Liver (tissue), 9 donors: ENCODE measurements around the gene GLIS1. TPM values are rescaled to one million over a fixed set of nuclear protein-coding genes. Genes with fewer than 3 reads are reported as not detected.

ENCODE experiments used
- DNase-seq: peaks from one replicate; pipeline ENCODE4 v3.0.0-alpha.2; 2017; ENCODE audit warnings: low spot score
- H3K27ac ChIP-seq, 2 donors: one replicate each; pipeline ENCODE4 v1.7.0; 2013; ENCODE audit warnings: inconsistent platforms in 2 of 2, low read length in 2 of 2, control low read depth in 1 of 2, low read depth in 1 of 2, mild to moderate bottlenecking in 1 of 2
- H3K27me3 ChIP-seq, 4 donors: one replicate each; pipeline versions ENCODE4 v1.6.1 to v1.7.0; 2013; ENCODE audit warnings: low read length in 3 of 4, inconsistent platforms in 1 of 4, mild to moderate bottlenecking in 1 of 4, moderate library complexity in 1 of 4; ENCODE audit not compliant: control insufficient read depth in 4 of 4, insufficient read depth in 4 of 4
- H3K36me3 ChIP-seq, 4 donors: one replicate each; pipeline versions ENCODE4 v1.6.1 to v1.7.0; 2013; ENCODE audit warnings: low read length in 3 of 4, mild to moderate bottlenecking in 3 of 4, low read depth in 1 of 4, moderate library complexity in 1 of 4; ENCODE audit not compliant: control insufficient read depth in 4 of 4, insufficient read depth in 3 of 4
- H3K4me1 ChIP-seq, 4 donors: one replicate each; pipeline versions ENCODE4 v1.6.1 to v1.7.0; 2013; ENCODE audit warnings: low read length in 3 of 4, mild to moderate bottlenecking in 3 of 4, moderate library complexity in 1 of 4; ENCODE audit not compliant: control insufficient read depth in 4 of 4, insufficient read depth in 4 of 4
- H3K4me3 ChIP-seq, 3 donors: one replicate each; pipeline versions ENCODE4 v1.6.1 to v1.7.0; 2013; ENCODE audit warnings: low read length in 3 of 3, control low read depth in 1 of 3, low read depth in 1 of 3, mild to moderate bottlenecking in 1 of 3
- H3K9ac ChIP-seq, 2 donors: one replicate each; pipeline ENCODE4 v1.7.0; 2013; ENCODE audit warnings: low read length in 2 of 2, mild to moderate bottlenecking in 2 of 2, moderate library complexity in 2 of 2, control low read depth in 1 of 2, low read depth in 1 of 2
- H3K9me3 ChIP-seq, 4 donors: one replicate each; pipeline versions ENCODE4 v1.6.1 to v1.7.0; 2013; ENCODE audit warnings: low read length in 3 of 4; ENCODE audit not compliant: control insufficient read depth in 4 of 4
- ATF3 ChIP-seq: IDR thresholded peaks from 2 replicates; pipeline ENCODE4 v1.6.1; 2016; ENCODE audit warnings: antibody characterized with exemption
- EGR1 ChIP-seq, 2 donors: IDR thresholded peaks; 2 replicates each; pipeline ENCODE4 v1.6.1; 2016 to 2018; ENCODE audit warnings: antibody characterized with exemption in 2 of 2, low read depth in 2 of 2
- FOXA2 ChIP-seq: IDR thresholded peaks from 2 replicates; pipeline ENCODE4 v1.6.1; 2016; ENCODE audit warnings: antibody characterized with exemption
- RAD21 ChIP-seq, 2 donors: IDR thresholded peaks; 2 replicates each; pipeline ENCODE4 v1.6.1; 2016; ENCODE audit warnings: antibody characterized with exemption in 2 of 2, mild to moderate bottlenecking in 2 of 2
- RXRA ChIP-seq, 2 donors: IDR thresholded peaks; 2 replicates each; pipeline ENCODE4 v1.6.1; 2017 to 2018; ENCODE audit warnings: antibody characterized with exemption in 2 of 2, mild to moderate bottlenecking in 1 of 2
- TAF1 ChIP-seq: conservative IDR thresholded peaks from 2 replicates; pipeline ENCODE4 v1.6.1; 2016; ENCODE audit warnings: antibody characterized with exemption, mild to moderate bottlenecking
- YY1 ChIP-seq: IDR thresholded peaks from 2 replicates; pipeline ENCODE4 v1.6.1; 2016; ENCODE audit warnings: antibody characterized with exemption, mild to moderate bottlenecking
- ZBTB33 ChIP-seq: IDR thresholded peaks from 2 replicates; pipeline ENCODE4 v1.6.1; 2016; ENCODE audit warnings: antibody characterized with exemption
- WGBS: extraction: QIAGEN DNeasy Blood & Tissue Kit; methylation state at CpG from one replicate; pipeline ENCODE4 v1.1.7; 2013; 5-methylcytosine and 5-hydroxymethylcytosine counted together
- polyA plus RNA-seq, 2 donors: library from polyadenylated mRNA; stranded (reverse) in 1 of 2; unstranded in 1 of 2; fragments of 200-250 nt in 1 of 2; fragments of >200 nt in 1 of 2; fragmentation: Nextera tagmentation in 1 of 2; extraction: Ambion mirVana in 1 of 2; gene quantifications; one replicate each; pipeline versions ENCODE4 v1.2.1 to v1.2.3, GENCODE V29; 2013 to 2015
- total RNA-seq, 2 donors: library from RNA; depleted of rRNA; stranded (reverse); fragments of >200 nt; gene quantifications; one replicate each; pipeline ENCODE4 v1.2.3, GENCODE V29; 2014
- TF ChIP-seq, protein P1 (sequence below): IDR thresholded peaks from 2 replicates; pipeline ENCODE4 v1.6.1; 2016; ENCODE audit warnings: antibody characterized with exemption
- TF ChIP-seq, protein P2 (sequence below): IDR thresholded peaks from 2 replicates; pipeline ENCODE4 v1.6.1; 2016; ENCODE audit warnings: antibody characterized with exemption, mild to moderate bottlenecking
- donor health status: healthy.
- donor health status: healthy.
- donor health status: healthy.
- donor health status: healthy.
- donor health status: healthy.

Gene GLIS1
- total and polyA plus RNA-seq, 4 donors = under 0.01 to 0.05 TPM; not detected in 2

DNA sequence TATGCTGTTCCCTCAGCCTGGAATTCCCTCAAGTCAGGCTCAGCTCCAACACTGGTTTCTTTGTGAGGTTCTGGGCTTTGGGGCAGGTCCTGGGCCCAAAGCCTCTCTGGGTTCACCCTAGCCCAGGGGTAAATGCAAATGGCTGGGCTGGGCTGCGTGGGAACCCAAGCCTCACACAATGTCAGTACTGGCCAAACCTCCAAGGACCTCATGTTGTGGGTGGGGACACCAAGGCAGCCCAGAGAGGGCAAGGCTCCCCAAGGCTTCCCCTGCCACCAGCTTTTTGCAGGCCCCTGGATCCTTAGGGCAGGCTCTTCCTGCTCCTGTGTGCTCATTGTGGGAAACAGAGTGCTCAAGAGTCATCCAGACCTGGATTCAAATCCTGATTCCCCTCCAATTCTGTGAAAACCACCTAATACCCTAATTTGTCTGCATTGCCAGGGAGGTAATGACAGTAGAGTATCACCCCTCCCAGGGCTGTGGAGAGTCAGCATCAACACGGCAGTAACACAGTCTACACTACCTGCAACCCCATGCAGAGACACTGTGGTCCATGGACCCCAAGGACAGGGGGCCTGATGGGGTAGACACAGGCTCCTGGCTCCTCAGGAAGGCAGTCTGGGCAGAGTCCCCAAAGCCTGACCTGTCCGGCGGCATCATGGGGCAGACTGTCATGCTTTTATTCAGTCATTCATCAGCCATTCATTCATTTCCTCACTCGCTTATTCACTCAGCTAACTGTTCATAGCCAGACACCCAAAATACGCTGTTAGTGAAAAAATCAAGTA is 194.0 kb downstream of the GLIS1 start (continued):
- TF ChIP-seq, protein P1, sequence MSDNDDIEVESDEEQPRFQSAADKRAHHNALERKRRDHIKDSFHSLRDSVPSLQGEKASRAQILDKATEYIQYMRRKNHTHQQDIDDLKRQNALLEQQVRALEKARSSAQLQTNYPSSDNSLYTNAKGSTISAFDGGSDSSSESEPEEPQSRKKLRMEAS = no peak
- TF ChIP-seq, protein P2, sequence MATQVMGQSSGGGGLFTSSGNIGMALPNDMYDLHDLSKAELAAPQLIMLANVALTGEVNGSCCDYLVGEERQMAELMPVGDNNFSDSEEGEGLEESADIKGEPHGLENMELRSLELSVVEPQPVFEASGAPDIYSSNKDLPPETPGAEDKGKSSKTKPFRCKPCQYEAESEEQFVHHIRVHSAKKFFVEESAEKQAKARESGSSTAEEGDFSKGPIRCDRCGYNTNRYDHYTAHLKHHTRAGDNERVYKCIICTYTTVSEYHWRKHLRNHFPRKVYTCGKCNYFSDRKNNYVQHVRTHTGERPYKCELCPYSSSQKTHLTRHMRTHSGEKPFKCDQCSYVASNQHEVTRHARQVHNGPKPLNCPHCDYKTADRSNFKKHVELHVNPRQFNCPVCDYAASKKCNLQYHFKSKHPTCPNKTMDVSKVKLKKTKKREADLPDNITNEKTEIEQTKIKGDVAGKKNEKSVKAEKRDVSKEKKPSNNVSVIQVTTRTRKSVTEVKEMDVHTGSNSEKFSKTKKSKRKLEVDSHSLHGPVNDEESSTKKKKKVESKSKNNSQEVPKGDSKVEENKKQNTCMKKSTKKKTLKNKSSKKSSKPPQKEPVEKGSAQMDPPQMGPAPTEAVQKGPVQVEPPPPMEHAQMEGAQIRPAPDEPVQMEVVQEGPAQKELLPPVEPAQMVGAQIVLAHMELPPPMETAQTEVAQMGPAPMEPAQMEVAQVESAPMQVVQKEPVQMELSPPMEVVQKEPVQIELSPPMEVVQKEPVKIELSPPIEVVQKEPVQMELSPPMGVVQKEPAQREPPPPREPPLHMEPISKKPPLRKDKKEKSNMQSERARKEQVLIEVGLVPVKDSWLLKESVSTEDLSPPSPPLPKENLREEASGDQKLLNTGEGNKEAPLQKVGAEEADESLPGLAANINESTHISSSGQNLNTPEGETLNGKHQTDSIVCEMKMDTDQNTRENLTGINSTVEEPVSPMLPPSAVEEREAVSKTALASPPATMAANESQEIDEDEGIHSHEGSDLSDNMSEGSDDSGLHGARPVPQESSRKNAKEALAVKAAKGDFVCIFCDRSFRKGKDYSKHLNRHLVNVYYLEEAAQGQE = no peak

- H3K36me3 ChIP-seq = no peaks in the 10 kb centered on the region
- no peak for TF ChIP-seq RXRA (IDR thresholded peaks at IDR 0.05)
- no peak for TF ChIP-seq ZBTB33
- no peak for TF ChIP-seq TAF1
- no peak for TF ChIP-seq YY1
- no peak for TF ChIP-seq FOXA2
- TF ChIP-seq, protein P2 = no peak
- no peak for TF ChIP-seq RAD21 (IDR thresholded peaks at IDR 0.05)
- no peak for TF ChIP-seq ATF3
- no peak for TF ChIP-seq EGR1 (IDR thresholded peaks at IDR 0.05; ENCODE audit: low read depth in 2 of 2)
- H3K27me3 ChIP-seq = no peaks in the 10 kb centered on the region
- no peak overlapping the region for H3K27ac ChIP-seq
- no peak overlapping the region for H3K9ac ChIP-seq
- no peak for DNase-seq
- 84% methylated on average over 24 of the region's 24 CpGs for WGBS
- H3K9me3 ChIP-seq = no peaks in the 10 kb centered on the region
- no peak overlapping the region for H3K4me3 ChIP-seq
- no peaks in the 10 kb centered on the region for H3K4me1 ChIP-seq
Observed at GRCh38 chr1:53543778-53544695, 194.9 kb downstream of the GLIS1 start.
